A172 (cell line): ENCODE data around the gene VPS37C. TPM values are rescaled to one million over a fixed set of nuclear protein-coding genes. Genes with fewer than 3 reads are reported as not detected.
"Not testable (repeated sequence)": the region's sequence is repeated elsewhere in the genome, so short reads cannot be mapped to it uniquely, and the experiment has no call there.

Experiments used
- DNase-seq: peaks from one replicate; pipeline ENCODE4 v3.0.0-alpha.2; 2015; ENCODE audit warnings: low spot score
- total RNA-seq: library from RNA; depleted of rRNA; stranded (reverse); fragments of >200 nt; shearing (Covaris generic); gene quantifications from 2 replicates; pipeline ENCODE4 v1.2.3, GENCODE V29; 2014; rRNA removed

VPS37C gene
- total RNA-seq, 1 experiment from 2014 or later: 9.1 TPM

GRCh38 chr11:61095021-61095420 is 66.2 kb downstream of the VPS37C start:
- no peak for DNase-seq

GRCh38 chr11:61094167-61094566 is 67.1 kb downstream of the VPS37C start:
- DNase-seq: not testable (repeated sequence)

GRCh38 chr11:61092908-61093763 is 68.1 kb downstream of the VPS37C start:
- DNase-seq: no peak

- DNase-seq: no peak
These were observed 68.9 kb downstream of the VPS37C start for GRCh38 chr11:61092280-61092766.

GRCh38 chr11:61091373-61092279 is 69.6 kb downstream of the VPS37C start:
- peak; percentile 6 for DNase-seq

- DNase-seq: no peak
These were observed 70.2 kb downstream of the VPS37C start for GRCh38 chr11:61090982-61091372.

- no peak for DNase-seq
These were observed 70.7 kb downstream of the VPS37C start for GRCh38 chr11:61090521-61090920.

- no peak for DNase-seq
These were observed 71.3 kb downstream of the VPS37C start for GRCh38 chr11:61089806-61090491.

- no peak for DNase-seq
These were observed 73.7 kb downstream of the VPS37C start for GRCh38 chr11:61087426-61088119.

- DNase-seq: no peak
These were observed 77.6 kb downstream of the VPS37C start for GRCh38 chr11:61083601-61084147.

- DNase-seq: no peak
These were observed 78.2 kb downstream of the VPS37C start for GRCh38 chr11:61082931-61083531.

GRCh38 chr11:61082062-61082870 is 79.0 kb downstream of the VPS37C start:
- DNase-seq: peak; percentile 8

GRCh38 chr11:61080986-61081590 is 80.1 kb downstream of the VPS37C start:
- DNase-seq: no peak

GRCh38 chr11:61080526-61080925 is 80.7 kb downstream of the VPS37C start:
- no peak for DNase-seq

Other genes with a start within 250 kb of the VPS37C start
- gene TMEM109, start 247.3 kb downstream of the VPS37C start, total RNA-seq: 46.9 and 92.9 TPM in 2 replicates
- gene TMEM132A, start 237.0 kb downstream of the VPS37C start, total RNA-seq: 132 and 170 TPM in 2 replicates
- 6.5 and 9.9 TPM in 2 replicates for gene SLC15A3, start 209.2 kb downstream of the VPS37C start, total RNA-seq
- gene CD6, start 189.7 kb downstream of the VPS37C start, total RNA-seq: not detected in 2 replicates
- not detected in 2 replicates for gene CD5, start 58.9 kb downstream of the VPS37C start, total RNA-seq
- gene PGA3, start 42.1 kb upstream of the VPS37C start, total RNA-seq: not detected in 2 replicates
- gene PGA4, start 60.9 kb upstream of the VPS37C start, total RNA-seq: 2.2 TPM in 1 of 2 replicates, not detected in the other
- 0.17 TPM in 1 of 2 replicates, not detected in the other for gene PGA5, start 79.7 kb upstream of the VPS37C start, total RNA-seq
- gene VWCE, start 133.9 kb upstream of the VPS37C start, total RNA-seq: 0.05 TPM in 1 of 2 replicates, not detected in the other
- gene DDB1, start 171.7 kb upstream of the VPS37C start, total RNA-seq: 153 and 155 TPM in 2 replicates
- gene TKFC, start 171.8 kb upstream of the VPS37C start, total RNA-seq: 34.7 and 45.9 TPM in 2 replicates
- 37.1 and 45.0 TPM in 2 replicates for gene CYB561A3, start 200.5 kb upstream of the VPS37C start, total RNA-seq
- 10.8 and 41.9 TPM in 2 replicates for gene TMEM138, start 200.9 kb upstream of the VPS37C start, total RNA-seq
- gene TMEM216, start 231.2 kb upstream of the VPS37C start, total RNA-seq: not detected in 2 replicates